Measurements from ENCODE around the gene F12.

DNA sequence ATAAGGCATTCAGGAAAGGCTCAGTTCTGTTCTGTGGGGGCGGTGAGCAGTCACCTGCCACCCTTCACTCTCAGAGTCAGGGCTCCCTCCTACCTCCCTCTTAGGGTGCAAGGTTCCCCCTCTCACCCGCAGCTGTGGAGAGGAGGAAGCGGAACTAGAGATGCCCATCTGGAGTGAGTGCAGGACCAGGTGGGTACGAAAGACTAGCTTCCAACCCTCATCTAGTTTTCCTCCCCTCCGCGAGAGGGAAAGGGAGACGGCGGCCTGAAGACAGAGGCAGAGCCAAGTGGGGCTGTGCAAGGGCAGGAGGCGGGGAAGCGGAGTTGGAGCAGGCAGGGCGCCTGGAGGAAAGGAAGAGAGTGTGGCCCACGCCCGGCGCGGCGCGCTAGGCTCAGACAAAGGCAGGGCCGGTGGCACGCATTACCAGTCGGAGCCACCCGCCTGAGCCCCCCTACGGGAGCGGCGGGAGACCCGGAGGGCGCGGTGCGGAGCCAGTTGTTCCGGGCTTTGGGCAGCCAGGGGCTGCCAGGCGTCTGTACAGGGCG lies 44.6 kb upstream of the F12 start:
- TF ChIP-seq, protein P1, sequence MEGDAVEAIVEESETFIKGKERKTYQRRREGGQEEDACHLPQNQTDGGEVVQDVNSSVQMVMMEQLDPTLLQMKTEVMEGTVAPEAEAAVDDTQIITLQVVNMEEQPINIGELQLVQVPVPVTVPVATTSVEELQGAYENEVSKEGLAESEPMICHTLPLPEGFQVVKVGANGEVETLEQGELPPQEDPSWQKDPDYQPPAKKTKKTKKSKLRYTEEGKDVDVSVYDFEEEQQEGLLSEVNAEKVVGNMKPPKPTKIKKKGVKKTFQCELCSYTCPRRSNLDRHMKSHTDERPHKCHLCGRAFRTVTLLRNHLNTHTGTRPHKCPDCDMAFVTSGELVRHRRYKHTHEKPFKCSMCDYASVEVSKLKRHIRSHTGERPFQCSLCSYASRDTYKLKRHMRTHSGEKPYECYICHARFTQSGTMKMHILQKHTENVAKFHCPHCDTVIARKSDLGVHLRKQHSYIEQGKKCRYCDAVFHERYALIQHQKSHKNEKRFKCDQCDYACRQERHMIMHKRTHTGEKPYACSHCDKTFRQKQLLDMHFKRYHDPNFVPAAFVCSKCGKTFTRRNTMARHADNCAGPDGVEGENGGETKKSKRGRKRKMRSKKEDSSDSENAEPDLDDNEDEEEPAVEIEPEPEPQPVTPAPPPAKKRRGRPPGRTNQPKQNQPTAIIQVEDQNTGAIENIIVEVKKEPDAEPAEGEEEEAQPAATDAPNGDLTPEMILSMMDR (IDR thresholded peaks at IDR 0.05; ENCODE audit: borderline replicate concordance, extremely low read depth, low read length, poor library complexity, severe bottlenecking), result no peak
- TF ChIP-seq EZH2 (IDR thresholded peaks at IDR 0.05; ENCODE audit: borderline replicate concordance, low read depth, low read length, severe bottlenecking), result no peak
